Breast epithelium (tissue), 4 donors: Measurements from ENCODE around the gene CSH1. TPM values are rescaled to one million over a fixed set of nuclear protein-coding genes. Genes with fewer than 3 reads are reported as not detected.

ENCODE experiments used
- DNase-seq, 2 donors: peaks; one replicate each; pipeline ENCODE4 v3.0.0-alpha.2; 2019; ENCODE audit warnings: low spot score in 2 of 2
- H3K27ac ChIP-seq, 2 donors: fragments of 200-600 bp; sonication (generic) in 1 of 2; one replicate each; pipeline ENCODE4 v1.5.1; 2016 to 2019; ENCODE audit warnings: mild to moderate bottlenecking in 1 of 2
- H3K27me3 ChIP-seq, 2 donors: fragments of 200-600 bp; sonication (generic) in 1 of 2; one replicate each; pipeline versions ENCODE4 v1.5.1 to v1.6.0; 2017 to 2019; ENCODE audit warnings: control low read depth in 1 of 2, mild to moderate bottlenecking in 1 of 2
- H3K36me3 ChIP-seq: fragments of 200-600 bp; one replicate; pipeline ENCODE4 v1.5.1; 2019
- H3K4me1 ChIP-seq, 2 donors: fragments of 200-600 bp; sonication (generic); one replicate each; pipeline ENCODE4 v1.5.1; 2016 to 2019; ENCODE audit warnings: control low read depth in 1 of 2
- H3K4me3 ChIP-seq, 3 donors: fragments of 200-600 bp; sonication (generic); 1 replicate in 2 of 3; 2 replicates in 1 of 3; pipeline ENCODE4 v1.5.1; 2016 to 2019; ENCODE audit warnings: mild to moderate bottlenecking in 3 of 3, moderate library complexity in 2 of 3
- H3K9me3 ChIP-seq, 2 donors: fragments of 200-600 bp; sonication (generic) in 1 of 2; one replicate each; pipeline ENCODE4 v1.5.1; 2016 to 2019; ENCODE audit warnings: control low read depth in 1 of 2
- CTCF ChIP-seq, 3 donors: fragments of 450-650 bp; IDR thresholded peaks; one replicate each; pipeline ENCODE4 v1.5.1; 2016 to 2017; ENCODE audit warnings: antibody characterized with exemption in 3 of 3, mild to moderate bottlenecking in 3 of 3, moderate library complexity in 3 of 3
- POLR2A ChIP-seq: fragments of 450-650 bp; IDR thresholded peaks from one replicate; pipeline ENCODE4 v1.6.1; 2016; ENCODE audit warnings: antibody characterized with exemption, mild to moderate bottlenecking, moderate library complexity
- POLR2AphosphoS5 ChIP-seq, 3 donors: sonication (generic); formaldehyde crosslinking; IDR thresholded peaks; one replicate each; pipeline ENCODE4 v1.6.1; 2017; ENCODE audit warnings: antibody characterized with exemption in 3 of 3
- intact Hi-C: fragments of 100-400 bp; cut with DNase I; formaldehyde crosslinking; loops from one replicate; pipeline ENCODE4 v1.15.1; 2023; ENCODE audit warnings: low total_unique reads
- total RNA-seq, 3 donors: library from RNA; depleted of rRNA; stranded (reverse); fragments of >200 nt; gene quantifications; one replicate each; pipeline ENCODE4 v1.1.0, GENCODE V29; 2016

The CSH1 gene
- total RNA-seq, 3 donors from 2014 or later, result not detected

GRCh38 chr17:63937920-63938319 is 41.5 kb upstream of the CSH1 start:
- Histone ChIP-seq H3K27ac (no peak overlapping the region), H3K36me3 (no peaks in the 10 kb centered on the region), H3K4me1 (no peaks in the 10 kb centered on the region), H3K9me3 (no peaks in the 10 kb centered on the region), H3K4me3 (no peak overlapping the region), H3K27me3 (no peaks in the 10 kb centered on the region)
- no peak for TF ChIP-seq POLR2A
- no peak for TF ChIP-seq CTCF (IDR thresholded peaks at IDR 0.05)
- no peak for TF ChIP-seq POLR2AphosphoS5 (IDR thresholded peaks at IDR 0.05)
- no peak for DNase-seq
- intact Hi-C loops, result no loop called here

- Histone ChIP-seq H3K27me3 (no peaks in the 10 kb centered on the region), H3K27ac (no peak overlapping the region), H3K4me3 (no peak overlapping the region), H3K36me3 (no peaks in the 10 kb centered on the region), H3K9me3 (no peaks in the 10 kb centered on the region), H3K4me1 (no peaks in the 10 kb centered on the region)
- intact Hi-C loops, result no loop called here
- no peak for TF ChIP-seq POLR2A
- no peak for TF ChIP-seq CTCF (IDR thresholded peaks at IDR 0.05)
- TF ChIP-seq POLR2AphosphoS5 (IDR thresholded peaks at IDR 0.05), result no peak
- no peak for DNase-seq
Measured at GRCh38 chr17:63937319-63937718, 40.9 kb upstream of the CSH1 start.

GRCh38 chr17:63934183-63935112 is 38.1 kb upstream of the CSH1 start:
- H3K4me1 ChIP-seq, result no peaks in the 10 kb centered on the region
- H3K27ac ChIP-seq, result no peak overlapping the region
- TF ChIP-seq CTCF (IDR thresholded peaks at IDR 0.05) (no peak), POLR2A (no peak)
- intact Hi-C loops, result no loop called here
- H3K4me3 ChIP-seq, result no peak overlapping the region
- DNase-seq, result no peak
- H3K27me3 ChIP-seq, result no peaks in the 10 kb centered on the region
- no peaks in the 10 kb centered on the region for H3K9me3 ChIP-seq
- H3K36me3 ChIP-seq, result no peaks in the 10 kb centered on the region

- no peak for TF ChIP-seq CTCF (IDR thresholded peaks at IDR 0.05)
- TF ChIP-seq POLR2AphosphoS5 (IDR thresholded peaks at IDR 0.05), result no peak
- no peak for TF ChIP-seq POLR2A
- no peak for DNase-seq
- Histone ChIP-seq H3K27ac (no peak overlapping the region), H3K4me1 (no peaks in the 10 kb centered on the region), H3K4me3 (no peak overlapping the region), H3K36me3 (no peaks in the 10 kb centered on the region), H3K27me3 (no peaks in the 10 kb centered on the region), H3K9me3 (no peaks in the 10 kb centered on the region)
- intact Hi-C loops, result no loop called here
Measured at GRCh38 chr17:63933598-63933997, 37.2 kb upstream of the CSH1 start.

- Histone ChIP-seq H3K4me3 (no peak overlapping the region), H3K4me1 (no peaks in the 10 kb centered on the region), H3K27ac (no peak overlapping the region), H3K9me3 (no peaks in the 10 kb centered on the region), H3K36me3 (no peaks in the 10 kb centered on the region), H3K27me3 (no peaks in the 10 kb centered on the region)
- intact Hi-C loops, result no loop called here
- no peak for DNase-seq
- TF ChIP-seq CTCF (IDR thresholded peaks at IDR 0.05), result no peak
- TF ChIP-seq POLR2A, result no peak
- TF ChIP-seq POLR2AphosphoS5 (IDR thresholded peaks at IDR 0.05), result no peak
Measured at GRCh38 chr17:63932721-63933120, 36.3 kb upstream of the CSH1 start.
